ENCODE results near the gene CAMTA1. TPM values are rescaled to one million over a fixed set of nuclear protein-coding genes. Genes with fewer than 3 reads are reported as not detected.

CAMTA1 gene
- total and polyA plus RNA-seq, 4 donors: 18.0 to 93.5 (median 35.8) TPM

GRCh38 chr1:7019510-7019909 is 234.3 kb downstream of the CAMTA1 start:
- 40% methylated on average over 9 of the region's 9 CpGs for WGBS

More at GRCh38 chr1:7019510-7019909, 234.3 kb downstream of the CAMTA1 start:
- Histone ChIP-seq H3K4me1 (ENCODE audit: control insufficient read depth in 4 of 4, insufficient read depth in 4 of 4, low read length in 3 of 4) (peaks cover 0 to 9% (median 3%) of the 10 kb centered on the region in 4 donors), H3K27me3 (ENCODE audit: control insufficient read depth in 4 of 4, insufficient read depth in 4 of 4, low read length in 3 of 4) (no peaks in the 10 kb centered on the region), H3K4me3 (ENCODE audit: low read depth in 1 of 3, low read length in 3 of 3) (no peak overlapping the region), H3K36me3 (ENCODE audit: control insufficient read depth in 4 of 4, insufficient read depth in 3 of 4, low read depth in 1 of 4, low read length in 3 of 4) (no peaks in the 10 kb centered on the region), H3K27ac (ENCODE audit: low read depth in 1 of 2, low read length in 2 of 2) (peak overlapping the region; percentile 17 to 21), H3K9ac (ENCODE audit: low read depth in 1 of 2, low read length in 2 of 2) (no peak overlapping the region), H3K9me3 (ENCODE audit: control insufficient read depth in 4 of 4, low read length in 3 of 4) (no peaks in the 10 kb centered on the region)
- peak; percentile 58 to 59 for TF ChIP-seq HNF4A (conservative IDR thresholded peaks at IDR 0.05)
- no peak for TF ChIP-seq NR2F2 (IDR thresholded peaks at IDR 0.05)
- no peak for TF ChIP-seq CTCF (IDR thresholded peaks at IDR 0.05; ENCODE audit: low read depth, low read length, missing input control)
- peak in 1 of 2 donors; percentile 56 for TF ChIP-seq GABPA (IDR thresholded peaks at IDR 0.05 in 1 of 2, conservative IDR thresholded peaks at IDR 0.05 in 1 of 2)
- no peak for TF ChIP-seq YY1 (IDR thresholded peaks at IDR 0.05)
- TF ChIP-seq EGR1 (IDR thresholded peaks at IDR 0.05; ENCODE audit: low read depth in 2 of 2): peak in 1 of 2 donors; percentile 29
- no peak for TF ChIP-seq FOXA2 (IDR thresholded peaks at IDR 0.05)
- peak in 1 of 2 donors; percentile 17 for TF ChIP-seq RAD21 (IDR thresholded peaks at IDR 0.05)
- TF ChIP-seq HNF4G (IDR thresholded peaks at IDR 0.05): no peak
- peak; percentile 42 for TF ChIP-seq ATF3 (IDR thresholded peaks at IDR 0.05)
- TF ChIP-seq SP1 (IDR thresholded peaks at IDR 0.05): peak; percentile 40
- TF ChIP-seq ZBTB33 (IDR thresholded peaks at IDR 0.05): no peak
- no peak for TF ChIP-seq REST (IDR thresholded peaks at IDR 0.05)
- no peak for TF ChIP-seq FOXA1 (IDR thresholded peaks at IDR 0.05)
- TF ChIP-seq TAF1 (conservative IDR thresholded peaks at IDR 0.05): no peak
- TF ChIP-seq RXRA (IDR thresholded peaks at IDR 0.05): peak; percentile 60 to 61
- TF ChIP-seq JUND (IDR thresholded peaks at IDR 0.05): peak in 1 of 2 donors; percentile 23
- peak; percentile 48 for TF ChIP-seq MAX (IDR thresholded peaks at IDR 0.05)
- no peak for DNase-seq (ENCODE audit: low spot score)

Measured in liver (tissue), 9 donors.